Measurements from ENCODE around the gene TMBIM4. TPM values are rescaled to one million over a fixed set of nuclear protein-coding genes. Genes with fewer than 3 reads are reported as not detected.

Gene TMBIM4
- total and polyA plus RNA-seq, 2 donors (not counting 3 experiments of a cell fraction or from before 2014, with no cell fraction given): 74.1 to 370 TPM

DNA sequence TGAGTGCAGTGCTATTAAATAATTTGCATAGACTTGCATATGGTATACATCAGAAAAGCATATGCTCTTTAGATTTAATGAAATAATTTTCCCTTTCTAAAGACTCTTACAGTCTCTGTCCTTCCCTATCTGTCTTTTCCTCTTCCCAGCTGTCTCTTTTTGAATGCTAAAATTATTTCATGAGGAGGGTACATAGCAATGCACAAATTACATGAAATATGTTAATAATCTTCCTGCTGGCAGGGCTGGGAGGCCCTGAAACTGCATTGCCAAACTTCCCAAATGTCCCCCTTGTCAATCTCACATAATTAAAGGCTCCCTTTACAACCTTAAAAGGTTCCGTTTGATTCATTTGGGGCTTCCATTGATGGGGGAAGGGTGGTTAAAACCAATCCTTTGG lies 61.4 kb downstream of the TMBIM4 start:
- Histone ChIP-seq H4K20me1 (replicated peaks; ENCODE audit: control insufficient read depth, extremely low read depth, insufficient read depth, low read length) (no peaks in the 10 kb centered on the region), H3K9ac (replicated peaks; ENCODE audit: extremely low read depth, insufficient read depth, low read length) (no peak overlapping the region), H3K36me3 (ENCODE audit: control insufficient read depth in 2 of 2, extremely low read depth in 1 of 2, insufficient read depth in 2 of 2, low read length in 2 of 2) (no peaks in the 10 kb centered on the region), H2AFZ (ENCODE audit: low read depth, low read length) (no peak overlapping the region), H3K4me1 (ENCODE audit: control insufficient read depth, extremely low read depth, insufficient read depth, low read length) (peaks cover 2% of the 10 kb centered on the region), H3K27me3 (ENCODE audit: control insufficient read depth in 2 of 2, insufficient read depth in 2 of 2, low read length in 2 of 2) (peaks cover 4 to 12% of the 10 kb centered on the region in 2 experiments), H3K9me1 (replicated peaks; ENCODE audit: control insufficient read depth, extremely low read depth, insufficient read depth, low read length) (no peaks in the 10 kb centered on the region), H3K79me2 (ENCODE audit: control insufficient read depth, insufficient read depth, low read length) (no peaks in the 10 kb centered on the region), H3K9me3 (replicated peaks; ENCODE audit: control insufficient read depth, insufficient read depth, low read length) (no peaks in the 10 kb centered on the region), H3K4me2 (ENCODE audit: insufficient read depth, low read length) (no peak overlapping the region), H3K27ac (ENCODE audit: insufficient read depth, low read depth, low read length) (no peak overlapping the region), H3K4me3 (replicated peaks in 1 of 3; ENCODE audit: insufficient read depth in 1 of 3, low read depth in 1 of 3, low read length in 3 of 3) (no peak overlapping the region)
- dilution Hi-C loops (cut with MboI; ENCODE audit: extremely low pct_ligation_motif_present, low sequenced_read_pairs) (no loop called here), intact Hi-C loops (cut with micrococcal nuclease) (loop anchor here (5.0 kb wide), 3 partner anchors 71 to 506 kb away; no protein-coding TSS in a partner anchor)
- DNase-seq (ENCODE audit: low read depth, low spot score): no peak
- no TSS peak for BruUV-seq (replicated peaks)
- TF ChIP-seq GATA2 (IDR thresholded peaks at IDR 0.05; ENCODE audit: insufficient read depth, insufficient read length, low read depth, low read length) (no peak), POLR2AphosphoS5 (IDR thresholded peaks at IDR 0.05; ENCODE audit: insufficient read depth, low read depth, low read length) (no peak), POLR2A (IDR thresholded peaks at IDR 0.05; ENCODE audit: low read depth, low read length) (no peak), FOS (IDR thresholded peaks at IDR 0.05; ENCODE audit: borderline replicate concordance, insufficient read depth, low read length) (no peak), JUN (IDR thresholded peaks at IDR 0.05; ENCODE audit: borderline replicate concordance, insufficient read depth, insufficient read length, low read depth) (no peak), EZH2 (IDR thresholded peaks at IDR 0.05; ENCODE audit: borderline replicate concordance, low read depth, low read length, severe bottlenecking) (no peak), MYC (IDR thresholded peaks at IDR 0.05; ENCODE audit: low read depth, low read length) (no peak)
- TF ChIP-seq, protein P1, sequence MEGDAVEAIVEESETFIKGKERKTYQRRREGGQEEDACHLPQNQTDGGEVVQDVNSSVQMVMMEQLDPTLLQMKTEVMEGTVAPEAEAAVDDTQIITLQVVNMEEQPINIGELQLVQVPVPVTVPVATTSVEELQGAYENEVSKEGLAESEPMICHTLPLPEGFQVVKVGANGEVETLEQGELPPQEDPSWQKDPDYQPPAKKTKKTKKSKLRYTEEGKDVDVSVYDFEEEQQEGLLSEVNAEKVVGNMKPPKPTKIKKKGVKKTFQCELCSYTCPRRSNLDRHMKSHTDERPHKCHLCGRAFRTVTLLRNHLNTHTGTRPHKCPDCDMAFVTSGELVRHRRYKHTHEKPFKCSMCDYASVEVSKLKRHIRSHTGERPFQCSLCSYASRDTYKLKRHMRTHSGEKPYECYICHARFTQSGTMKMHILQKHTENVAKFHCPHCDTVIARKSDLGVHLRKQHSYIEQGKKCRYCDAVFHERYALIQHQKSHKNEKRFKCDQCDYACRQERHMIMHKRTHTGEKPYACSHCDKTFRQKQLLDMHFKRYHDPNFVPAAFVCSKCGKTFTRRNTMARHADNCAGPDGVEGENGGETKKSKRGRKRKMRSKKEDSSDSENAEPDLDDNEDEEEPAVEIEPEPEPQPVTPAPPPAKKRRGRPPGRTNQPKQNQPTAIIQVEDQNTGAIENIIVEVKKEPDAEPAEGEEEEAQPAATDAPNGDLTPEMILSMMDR (IDR thresholded peaks at IDR 0.05; ENCODE audit: extremely low read depth in 1 of 2, insufficient read depth in 1 of 2, low read depth in 1 of 2, low read length in 2 of 2): no peak
- TF ChIP-seq, protein P2, sequence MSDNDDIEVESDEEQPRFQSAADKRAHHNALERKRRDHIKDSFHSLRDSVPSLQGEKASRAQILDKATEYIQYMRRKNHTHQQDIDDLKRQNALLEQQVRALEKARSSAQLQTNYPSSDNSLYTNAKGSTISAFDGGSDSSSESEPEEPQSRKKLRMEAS (IDR thresholded peaks at IDR 0.05; ENCODE audit: insufficient read depth, insufficient read length): no peak
- POLR2A ChIA-PET: no interaction called here
- CTCF ChIA-PET: interaction anchor here (0.8 to 1.7 kb wide), 9 partner anchors 9 to 1217 kb away, joined by 3 to 9 read pairs (median 5); no protein-coding TSS in a partner anchor
- FAIRE-seq: no peak
